H1 (cell line): Measurements from ENCODE around the gene AICDA. TPM values are rescaled to one million over a fixed set of nuclear protein-coding genes. Genes with fewer than 3 reads are reported as not detected.
A peak's percentile ranks its signal among the peaks of the same experiment; 100 is the strongest.

ENCODE experiments used
- CTCF ChIA-PET: fragments of 300-600 bp; sonication (Branson Sonifier 250); formaldehyde crosslinking; loops from one replicate; lab custom pipeline; 2021; ENCODE audit not compliant: partially characterized antibody; lab: Charles Lee
- POLR2A ChIA-PET: fragments of 300-600 bp; sonication (Branson Sonifier 250); formaldehyde crosslinking; loops from one replicate; lab custom pipeline; 2021; ENCODE audit warnings: inconsistent platforms; ENCODE audit not compliant: partially characterized antibody; lab: Charles Lee
- DNase-seq, 2 experiments: peaks; one replicate each; pipeline versions ENCODE4 v3.0.0 to v3.0.0-alpha.2; 2010 to 2022; ENCODE audit warnings: low spot score in 2 of 2, low read depth in 1 of 2, mixed read lengths in 1 of 2
- FAIRE-seq: peaks from 2 replicates; lab custom pipeline; 2011; peaks lifted over from hg19 to GRCh38; lab: Jason Lieb, UNC
- H2AFZ ChIP-seq: 2 replicates; pipeline ENCODE4 v1.8.1; 2012; ENCODE audit warnings: low read length, inconsistent platforms
- H2AK5ac ChIP-seq: 2 replicates; pipeline ENCODE4 v1.6.1; 2013; ENCODE audit warnings: low read depth, low read length
- H2BK120ac ChIP-seq: replicated peaks from 2 replicates; pipeline ENCODE3; 2013; ENCODE audit warnings: low read depth, low read length, inconsistent platforms
- H2BK12ac ChIP-seq: 2 replicates; pipeline ENCODE4 v1.6.1; 2013; ENCODE audit warnings: low read depth, low read length
- H2BK15ac ChIP-seq: 2 replicates; pipeline ENCODE4 v1.6.1; 2013; ENCODE audit warnings: low read length
- H2BK20ac ChIP-seq: 2 replicates; pipeline ENCODE4 v1.6.1; 2013; ENCODE audit warnings: low read length
- H2BK5ac ChIP-seq: 2 replicates; pipeline ENCODE4 v1.6.1; 2013; ENCODE audit warnings: low read depth, low read length
- H3K14ac ChIP-seq: 2 replicates; pipeline ENCODE4 v1.6.1; 2013; ENCODE audit warnings: inconsistent platforms; ENCODE audit not compliant: insufficient read length
- H3K18ac ChIP-seq: 2 replicates; pipeline ENCODE4 v1.6.1; 2013; ENCODE audit warnings: low read length; ENCODE audit errors: extremely low read depth
- H3K23ac ChIP-seq: 2 replicates; pipeline ENCODE4 v1.6.1; 2013; ENCODE audit warnings: inconsistent platforms; ENCODE audit not compliant: insufficient read length
- H3K23me2 ChIP-seq: 2 replicates; pipeline ENCODE4 v1.6.1; 2013; ENCODE audit warnings: low read depth, low read length
- H3K27ac ChIP-seq: 2 replicates; pipeline ENCODE4 v1.6.1; 2011; ENCODE audit warnings: low read depth, low read length, inconsistent platforms
- H3K27me3 ChIP-seq, 4 experiments: replicated peaks in 1 of 4; 1 replicate in 1 of 4; 2 replicates in 3 of 4; pipeline versions ENCODE4 v1.6.1 to v1.8.1; 2011 to 2013; ENCODE audit warnings: low read length in 3 of 4, mild to moderate bottlenecking in 3 of 4, inconsistent platforms in 2 of 4, mixed read lengths in 2 of 4, moderate library complexity in 1 of 4; ENCODE audit not compliant: control insufficient read depth in 3 of 4, insufficient read depth in 3 of 4; ENCODE audit errors: extremely low read depth in 1 of 4
- H3K36me3 ChIP-seq, 4 experiments: 2 replicates each; pipeline versions ENCODE4 v1.6.1 to v1.8.1; 2011 to 2013; ENCODE audit warnings: mild to moderate bottlenecking in 4 of 4, low read length in 3 of 4, moderate library complexity in 2 of 4, control low read depth in 1 of 4, inconsistent platforms in 1 of 4; ENCODE audit not compliant: insufficient read depth in 4 of 4, control insufficient read depth in 2 of 4
- H3K4ac ChIP-seq: replicated peaks from 2 replicates; pipeline ENCODE3; 2013; ENCODE audit warnings: low read length, low read depth, mixed read lengths, inconsistent platforms; ENCODE audit not compliant: insufficient read length
- H3K4me1 ChIP-seq, 4 experiments: replicated peaks in 1 of 4; 1 replicate in 1 of 4; 2 replicates in 3 of 4; pipeline versions ENCODE4 v1.6.1 to v1.8.1; 2011 to 2013; ENCODE audit warnings: low read length in 3 of 4, inconsistent platforms in 2 of 4, mixed read lengths in 1 of 4; ENCODE audit not compliant: insufficient read depth in 4 of 4, control insufficient read depth in 3 of 4
- H3K4me2 ChIP-seq, 2 experiments: 2 replicates each; pipeline versions ENCODE4 v1.6.1 to v1.8.1; 2011 to 2013; ENCODE audit warnings: low read depth in 2 of 2, low read length in 2 of 2, control low read depth in 1 of 2, inconsistent platforms in 1 of 2, mild to moderate bottlenecking in 1 of 2; ENCODE audit not compliant: insufficient read depth in 1 of 2
- H3K4me3 ChIP-seq, 4 experiments: fragments of 200-600, 300-600 bp in 1 of 4; sonication (generic), shearing (Covaris generic), sonication (Bioruptor Twin) in 1 of 4; 2 replicates each; pipeline versions ENCODE4 v1.5.1 to v1.8.1; 2011 to 2016; ENCODE audit warnings: low read length in 4 of 4, low read depth in 3 of 4, control low read depth in 2 of 4, inconsistent platforms in 2 of 4, mild to moderate bottlenecking in 2 of 4, mixed read lengths in 1 of 4, moderate library complexity in 1 of 4; ENCODE audit not compliant: insufficient read depth in 2 of 4; ENCODE audit errors: extremely low read depth in 1 of 4
- H3K56ac ChIP-seq: replicated peaks from 2 replicates; pipeline ENCODE3; 2013; ENCODE audit warnings: low read depth, mild to moderate bottlenecking, mixed read lengths, low read length, inconsistent platforms; ENCODE audit not compliant: insufficient read length
- H3K79me1 ChIP-seq: 2 replicates; pipeline ENCODE4 v1.6.1; 2013; ENCODE audit warnings: low read depth, low read length, control low read depth
- H3K79me2 ChIP-seq, 2 experiments: 2 replicates each; pipeline versions ENCODE4 v1.6.1 to v1.8.1; 2012 to 2013; ENCODE audit warnings: low read length in 2 of 2, mild to moderate bottlenecking in 2 of 2, inconsistent platforms in 1 of 2; ENCODE audit not compliant: insufficient read depth in 2 of 2, control insufficient read depth in 1 of 2
- H3K9ac ChIP-seq, 4 experiments: replicated peaks in 1 of 4; 1 replicate in 1 of 4; 2 replicates in 3 of 4; pipeline versions ENCODE4 v1.6.1 to v1.8.1; 2011 to 2013; ENCODE audit warnings: low read depth in 3 of 4, low read length in 3 of 4, control low read depth in 2 of 4, mild to moderate bottlenecking in 2 of 4, moderate library complexity in 2 of 4, inconsistent platforms in 1 of 4; ENCODE audit errors: extremely low read depth in 1 of 4
- H3K9me3 ChIP-seq, 2 experiments: 2 replicates each; pipeline versions ENCODE4 v1.6.1 to v1.8.1; 2012 to 2013; ENCODE audit warnings: mild to moderate bottlenecking in 2 of 2, moderate library complexity in 2 of 2, control low read depth in 1 of 2, inconsistent platforms in 1 of 2, low read depth in 1 of 2, low read length in 1 of 2, mixed read lengths in 1 of 2; ENCODE audit not compliant: insufficient read depth in 2 of 2
- H4K20me1 ChIP-seq, 2 experiments: replicated peaks in 1 of 2; 2 replicates each; pipeline versions ENCODE3 to v1.8.1; 2011 to 2013; ENCODE audit warnings: inconsistent platforms in 2 of 2, low read length in 2 of 2, mild to moderate bottlenecking in 1 of 2; ENCODE audit not compliant: insufficient read depth in 2 of 2, control insufficient read depth in 1 of 2
- H4K5ac ChIP-seq: 2 replicates; pipeline ENCODE4 v1.6.1; 2013; ENCODE audit warnings: low read length, low read depth, mixed read lengths, inconsistent platforms; ENCODE audit not compliant: insufficient read length
- H4K8ac ChIP-seq: 2 replicates; pipeline ENCODE4 v1.8.0; 2013; ENCODE audit warnings: mild to moderate bottlenecking, moderate library complexity, low read length, inconsistent platforms; ENCODE audit not compliant: insufficient read depth; ENCODE audit errors: extremely low read depth
- H4K91ac ChIP-seq: replicated peaks from 2 replicates; pipeline ENCODE3; 2013; ENCODE audit warnings: low read length, mixed read lengths, inconsistent platforms; ENCODE audit not compliant: insufficient read length
- EGR1 ChIP-seq: IDR thresholded peaks from 2 replicates; pipeline ENCODE4 v1.6.1; 2011; ENCODE audit warnings: low read depth, low read length, borderline replicate concordance
- EP300 ChIP-seq, 2 experiments: IDR thresholded peaks; 1 replicate in 1 of 2; 2 replicates in 1 of 2; pipeline ENCODE4 v1.6.1; 2011 to 2012; ENCODE audit warnings: low read depth in 2 of 2, low read length in 2 of 2, mild to moderate bottlenecking in 2 of 2, borderline replicate concordance in 1 of 2, inconsistent platforms in 1 of 2, moderate library complexity in 1 of 2
- HDAC6 ChIP-seq: IDR thresholded peaks from one replicate; pipeline ENCODE4 v1.7.1; 2012; ENCODE audit warnings: low read depth, mild to moderate bottlenecking, inconsistent platforms, low read length, moderate library complexity
- RAD21 ChIP-seq, 2 experiments: IDR thresholded peaks in 1 of 2; conservative IDR thresholded peaks in 1 of 2; 2 replicates each; pipeline ENCODE4 v1.6.1; 2011; ENCODE audit warnings: low read depth in 2 of 2, low read length in 2 of 2, improper control_type of control experiment in 1 of 2, inconsistent platforms in 1 of 2, mild to moderate bottlenecking in 1 of 2, moderate library complexity in 1 of 2
- SIN3A ChIP-seq, 2 experiments: IDR thresholded peaks in 1 of 2; conservative IDR thresholded peaks in 1 of 2; 2 replicates each; pipeline ENCODE4 v1.6.1; 2011 to 2012; ENCODE audit warnings: low read length in 2 of 2, improper control_type of control experiment in 1 of 2, low read depth in 1 of 2, mild to moderate bottlenecking in 1 of 2
- SP2 ChIP-seq: IDR thresholded peaks from 2 replicates; pipeline ENCODE4 v1.6.1; 2012; ENCODE audit warnings: mild to moderate bottlenecking, low read length, inconsistent platforms
- YY1 ChIP-seq: IDR thresholded peaks from 2 replicates; pipeline ENCODE4 v1.6.1; 2011; ENCODE audit warnings: low read depth, mild to moderate bottlenecking, low read length
- WGBS, 2 experiments: shearing (Covaris generic) in 1 of 2; methylation state at CpG; one replicate each; pipeline versions ENCODE4 v1.1.6 to v1.1.7; 2013 to 2015; ENCODE audit warnings: low lambda C conversion rate in 2 of 2, mixed read lengths in 2 of 2, inconsistent platforms in 1 of 2, low coverage in 1 of 2, missing lambda C conversion rate in 1 of 2; ENCODE audit not compliant: insufficient replicate concordance in 2 of 2, insufficient coverage in 1 of 2, insufficient read length in 1 of 2; ENCODE audit errors: extremely low coverage in 1 of 2, missing lambda C conversion rate in 1 of 2; 5-methylcytosine and 5-hydroxymethylcytosine counted together
- polyA plus RNA-seq, 7 experiments: library from polyadenylated mRNA; depleted of rRNA in 3 of 7; stranded (reverse) in 5 of 7; unstranded in 2 of 7; fragments of >200 nt in 5 of 7; fragments of 200-250 nt in 2 of 7; gene quantifications; 1 replicate in 5 of 7; 2 replicates in 1 of 7; 4 replicates in 1 of 7; pipeline versions ENCODE4 v1.2.1 to v1.2.3, GENCODE V29; 2011 to 2013; ENCODE audit warnings: missing spikeins in 2 of 7, mixed read lengths in 2 of 7
- total RNA-seq: library from RNA; stranded (reverse); fragmentation: NEBNext Ultra II Directional; extraction: Animal tissue kit (Norgen Biotek cat#: 25700); gene quantifications from 2 replicates; pipeline ENCODE4 v1.2.1, GENCODE V29; 2021
- TF ChIP-seq, protein P1 (sequence below), 3 experiments: IDR thresholded peaks; 1 replicate in 2 of 3; 2 replicates in 1 of 3; pipeline versions ENCODE4 v1.5.1 to v1.6.1; 2011; ENCODE audit warnings: low read length in 3 of 3, mild to moderate bottlenecking in 3 of 3, inconsistent platforms in 2 of 3, low read depth in 1 of 3, moderate library complexity in 1 of 3; ENCODE audit not compliant: insufficient read depth in 1 of 3; ENCODE audit errors: control extremely low read depth in 1 of 3

Gene AICDA
- total and polyA plus RNA-seq, 2 of the 8 experiments (the other 6 are each of a cell fraction or from before 2014, with no cell fraction given), result not detected

- H3K4ac ChIP-seq, result no peak overlapping the region
- H3K79me2 ChIP-seq, result no peaks in the 10 kb centered on the region
- ChIA-PET CTCF (interaction anchor here (0.6 to 2.5 kb wide), 10 partner anchors 9 to 60 kb away, joined by 3 to 15 read pairs (median 4); no protein-coding TSS in a partner anchor), POLR2A (no interaction called here)
- peaks cover 1 to 6% of the 10 kb centered on the region in 2 experiments; a peak in 2 of 4 replicates for H3K9me3 ChIP-seq
- H4K8ac ChIP-seq, result no peak overlapping the region
- H3K56ac ChIP-seq, result no peak overlapping the region
- H3K4me3 ChIP-seq, result no peak overlapping the region
- peak; percentile 39 for FAIRE-seq
- no peak overlapping the region for H3K27ac ChIP-seq
- H2AK5ac ChIP-seq, result no peak overlapping the region
- no peak overlapping the region for H2AFZ ChIP-seq
- no peak overlapping the region for H4K5ac ChIP-seq
- H2BK120ac ChIP-seq, result peak overlapping the region; percentile 66
- no peaks in the 10 kb centered on the region for H4K20me1 ChIP-seq
- H2BK5ac ChIP-seq, result no peak overlapping the region
- no peak overlapping the region for H4K91ac ChIP-seq
- no peaks in the 10 kb centered on the region for H3K27me3 ChIP-seq
- no peak overlapping the region for H2BK12ac ChIP-seq
- H3K36me3 ChIP-seq, result no peaks in the 10 kb centered on the region
- no peak overlapping the region for H3K9ac ChIP-seq
- H2BK20ac ChIP-seq, result no peak overlapping the region
- peak; percentile 68 for TF ChIP-seq SP2
- TF ChIP-seq EGR1, result 0 out of 2 replicates have a peak, but pooled peaks have one; percentile 21
- TF ChIP-seq RAD21 (IDR thresholded peaks at IDR 0.05 in 1 of 2, conservative IDR thresholded peaks at IDR 0.05 in 1 of 2; ENCODE audit: low read depth in 2 of 2, low read length in 2 of 2), result peak in 1 of 2 experiments; percentile 39; a peak in 1 of 4 replicates
- no peak for TF ChIP-seq EP300 (IDR thresholded peaks at IDR 0.05; ENCODE audit: borderline replicate concordance in 1 of 2, low read depth in 2 of 2, low read length in 2 of 2)
- 0 out of 2 replicates have a peak, but pooled peaks have one; percentile 9 for TF ChIP-seq YY1
- TF ChIP-seq HDAC6, result no peak
- no peak for TF ChIP-seq SIN3A (conservative IDR thresholded peaks at IDR 0.05 in 1 of 2, IDR thresholded peaks at IDR 0.05 in 1 of 2; ENCODE audit: low read depth in 1 of 2, low read length in 2 of 2)
- TF ChIP-seq, protein P1, sequence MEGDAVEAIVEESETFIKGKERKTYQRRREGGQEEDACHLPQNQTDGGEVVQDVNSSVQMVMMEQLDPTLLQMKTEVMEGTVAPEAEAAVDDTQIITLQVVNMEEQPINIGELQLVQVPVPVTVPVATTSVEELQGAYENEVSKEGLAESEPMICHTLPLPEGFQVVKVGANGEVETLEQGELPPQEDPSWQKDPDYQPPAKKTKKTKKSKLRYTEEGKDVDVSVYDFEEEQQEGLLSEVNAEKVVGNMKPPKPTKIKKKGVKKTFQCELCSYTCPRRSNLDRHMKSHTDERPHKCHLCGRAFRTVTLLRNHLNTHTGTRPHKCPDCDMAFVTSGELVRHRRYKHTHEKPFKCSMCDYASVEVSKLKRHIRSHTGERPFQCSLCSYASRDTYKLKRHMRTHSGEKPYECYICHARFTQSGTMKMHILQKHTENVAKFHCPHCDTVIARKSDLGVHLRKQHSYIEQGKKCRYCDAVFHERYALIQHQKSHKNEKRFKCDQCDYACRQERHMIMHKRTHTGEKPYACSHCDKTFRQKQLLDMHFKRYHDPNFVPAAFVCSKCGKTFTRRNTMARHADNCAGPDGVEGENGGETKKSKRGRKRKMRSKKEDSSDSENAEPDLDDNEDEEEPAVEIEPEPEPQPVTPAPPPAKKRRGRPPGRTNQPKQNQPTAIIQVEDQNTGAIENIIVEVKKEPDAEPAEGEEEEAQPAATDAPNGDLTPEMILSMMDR (IDR thresholded peaks at IDR 0.05; ENCODE audit: control extremely low read depth in 1 of 3, insufficient read depth in 1 of 3, low read depth in 1 of 3, low read length in 3 of 3), result peak; percentile 52 to 75 (median 63); a peak in 3 of 4 replicates
- no peaks in the 10 kb centered on the region for H3K23me2 ChIP-seq
- H3K23ac ChIP-seq, result no peak overlapping the region
- peaks cover 0 to 11% (median 6%) of the 10 kb centered on the region in 4 experiments; a peak in 6 of 7 replicates for H3K4me1 ChIP-seq
- no peaks in the 10 kb centered on the region for H3K79me1 ChIP-seq
- peak in 1 of 2 experiments; percentile 72 for DNase-seq
- H2BK15ac ChIP-seq, result no peak overlapping the region
- 88% methylated on average over 6 of the region's 6 CpGs; no CpG with 5 or more reads in 1 of the 2 experiments for WGBS, 2 experiments
- no peak overlapping the region for H3K4me2 ChIP-seq
- no peak overlapping the region for H3K18ac ChIP-seq
- H3K14ac ChIP-seq, result no peak overlapping the region
Observed at GRCh38 chr12:8562310-8562709, 50.3 kb downstream of the AICDA start.
